Measurements from ENCODE around the gene HIRA. TPM values are rescaled to one million over a fixed set of nuclear protein-coding genes. Genes with fewer than 3 reads are reported as not detected.

The HIRA gene
- total and polyA plus RNA-seq, 4 donors: 4.1 to 32.5 (median 23.0) TPM

- TF ChIP-seq CTCF (IDR thresholded peaks at IDR 0.05; ENCODE audit: low read depth, low read length, missing input control) (no peak), YY1 (IDR thresholded peaks at IDR 0.05) (no peak), JUND (IDR thresholded peaks at IDR 0.05) (no peak), TAF1 (conservative IDR thresholded peaks at IDR 0.05) (no peak), HNF4G (IDR thresholded peaks at IDR 0.05) (no peak), ATF3 (IDR thresholded peaks at IDR 0.05) (no peak), GABPA (IDR thresholded peaks at IDR 0.05 in 1 of 2, conservative IDR thresholded peaks at IDR 0.05 in 1 of 2) (no peak)
Observed at GRCh38 chr22:19295733-19296132, 135.8 kb downstream of the HIRA start (continued).

GRCh38 chr22:19292458-19293230 is 138.9 kb downstream of the HIRA start:
- no peak for TF ChIP-seq RAD21 (IDR thresholded peaks at IDR 0.05)
- no peak for TF ChIP-seq SP1 (IDR thresholded peaks at IDR 0.05)
- no peak for TF ChIP-seq TAF1 (conservative IDR thresholded peaks at IDR 0.05)
- TF ChIP-seq MAX (IDR thresholded peaks at IDR 0.05): no peak
- TF ChIP-seq REST (IDR thresholded peaks at IDR 0.05): no peak
- no peak for TF ChIP-seq EGR1 (IDR thresholded peaks at IDR 0.05; ENCODE audit: low read depth in 2 of 2)
- TF ChIP-seq JUND (IDR thresholded peaks at IDR 0.05): no peak
- TF ChIP-seq HNF4G (IDR thresholded peaks at IDR 0.05): no peak
- TF ChIP-seq YY1 (IDR thresholded peaks at IDR 0.05): no peak
- no peak for TF ChIP-seq CTCF (IDR thresholded peaks at IDR 0.05; ENCODE audit: low read depth, low read length, missing input control)
- no peak for TF ChIP-seq ZBTB33 (IDR thresholded peaks at IDR 0.05)
- no peak for TF ChIP-seq HNF4A (conservative IDR thresholded peaks at IDR 0.05)
- H3K4me3 ChIP-seq (ENCODE audit: low read depth in 1 of 3, low read length in 3 of 3): peak overlapping the region; percentile 78 to 95 (median 92)
- H3K36me3 ChIP-seq (ENCODE audit: control insufficient read depth in 4 of 4, insufficient read depth in 3 of 4, low read depth in 1 of 4, low read length in 3 of 4): no peaks in the 10 kb centered on the region
- H3K9ac ChIP-seq (ENCODE audit: low read depth in 1 of 2, low read length in 2 of 2): peak overlapping the region in 1 of 2 donors; percentile 20
- no peaks in the 10 kb centered on the region for H3K9me3 ChIP-seq (ENCODE audit: control insufficient read depth in 4 of 4, low read length in 3 of 4)
- peak overlapping the region; percentile 66 to 89 for H3K27ac ChIP-seq (ENCODE audit: low read depth in 1 of 2, low read length in 2 of 2)
- H3K27me3 ChIP-seq (ENCODE audit: control insufficient read depth in 4 of 4, insufficient read depth in 4 of 4, low read length in 3 of 4): no peaks in the 10 kb centered on the region
- no peak for DNase-seq (ENCODE audit: low spot score)
- H3K4me1 ChIP-seq (ENCODE audit: control insufficient read depth in 4 of 4, insufficient read depth in 4 of 4, low read length in 3 of 4): peaks cover 3 to 20% (median 15%) of the 10 kb centered on the region in 4 donors
- 52% methylated on average over 23 of the region's 23 CpGs for WGBS
